Left renal pelvis (tissue), 4 donors: ENCODE measurements around the gene SESN2. TPM values are rescaled to one million over a fixed set of nuclear protein-coding genes. Genes with fewer than 3 reads are reported as not detected.
"Not testable (repeated sequence)": the region's sequence is repeated elsewhere in the genome, so short reads cannot be mapped to it uniquely, and the experiment has no call there.

ENCODE experiments used
- DNase-seq, 4 donors: peaks; one replicate each; pipeline ENCODE4 v3.0.0-alpha.2; 2013; ENCODE audit warnings: low read depth in 4 of 4, low spot score in 3 of 4
- polyA plus RNA-seq, 4 donors: library from polyadenylated mRNA; unstranded; fragments of 120-200 nt; gene quantifications; one replicate each; pipeline ENCODE4 v1.2.1, GENCODE V29; 2013; ENCODE audit not compliant: insufficient read length in 4 of 4

SESN2 gene
- polyA plus RNA-seq, 4 donors: 10.4 to 21.7 (median 15.3) TPM

DNA sequence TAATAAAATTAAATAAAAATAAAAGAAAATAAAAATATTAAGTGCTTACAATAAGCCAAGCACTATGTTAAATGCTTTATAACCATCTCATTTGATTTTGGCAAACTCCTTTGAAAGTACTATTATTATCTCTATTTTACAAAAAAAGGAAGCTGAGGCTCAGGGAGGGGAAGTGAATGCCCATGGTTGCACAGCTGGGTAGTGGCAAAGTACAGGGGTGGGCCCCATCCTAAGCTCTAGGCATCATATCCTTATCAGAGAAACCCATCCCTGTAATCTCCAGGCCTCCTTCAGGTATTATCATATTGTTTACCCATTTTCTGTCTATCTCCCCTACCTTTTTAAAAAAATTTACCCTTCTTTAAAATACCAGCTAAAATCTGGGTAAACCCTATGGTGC, 67.2 kb downstream of the SESN2 start:
- no peak for DNase-seq

DNA sequence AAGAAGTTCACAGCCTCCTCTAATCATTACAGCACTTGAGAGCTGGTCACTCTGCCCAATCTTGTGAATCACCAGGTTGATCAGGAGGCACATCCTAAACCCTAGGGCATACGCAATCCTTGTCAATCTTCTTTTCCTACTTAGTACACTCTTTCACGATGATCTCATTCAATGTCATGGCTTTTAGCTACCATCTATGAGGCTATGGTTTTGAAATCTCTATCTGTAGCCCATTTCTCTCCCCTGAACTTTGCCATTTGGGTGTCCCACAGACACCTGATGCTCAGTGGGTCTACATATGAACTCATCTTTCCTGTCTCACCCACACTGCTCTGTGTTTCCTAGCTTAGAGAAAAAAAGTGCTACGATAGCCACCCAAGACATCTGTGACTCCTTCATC, 67.7 kb downstream of the SESN2 start:
- no peak for DNase-seq

DNA sequence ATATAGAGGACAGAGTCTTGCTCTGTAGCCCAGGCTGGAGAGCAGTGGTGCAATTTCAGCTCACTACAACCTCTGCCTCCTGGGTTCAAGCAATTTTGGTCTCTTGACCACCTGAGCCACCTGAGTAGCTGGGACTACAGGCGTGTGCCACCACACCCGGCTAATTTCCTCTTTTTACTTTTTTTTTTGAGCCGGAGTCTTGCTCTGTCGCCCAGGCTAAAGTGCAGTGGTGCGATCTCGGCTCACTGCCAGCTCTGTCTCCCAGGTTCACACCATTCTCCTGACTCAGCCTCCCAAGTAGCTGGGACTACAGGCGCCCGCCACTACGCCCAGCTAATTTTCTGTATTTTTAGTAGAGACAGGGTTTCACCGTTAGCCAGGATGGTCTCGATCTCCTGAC, 68.1 kb downstream of the SESN2 start:
- not testable (repeated sequence) for DNase-seq

DNA sequence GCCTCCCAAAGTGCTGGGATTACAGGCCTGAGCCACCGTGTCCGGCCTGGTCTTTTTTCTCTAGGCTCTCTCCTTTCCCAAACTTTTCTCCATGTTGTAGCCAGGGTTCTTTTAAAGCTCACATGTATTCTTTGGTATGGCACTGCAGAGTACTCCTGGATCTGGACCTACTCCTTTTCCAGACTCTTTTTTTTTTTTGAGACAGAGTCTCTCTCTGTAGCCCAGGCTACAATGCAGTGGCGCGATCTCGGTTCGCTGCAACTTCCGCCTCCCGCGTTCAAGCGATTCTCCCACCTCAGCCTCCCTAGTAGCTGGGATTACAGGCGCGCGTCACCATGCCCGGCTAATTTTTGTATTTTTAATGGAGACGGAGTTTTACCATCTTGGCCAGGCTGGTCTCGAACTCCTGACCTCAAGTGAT, 68.9 kb downstream of the SESN2 start:
- DNase-seq: no peak

DNA sequence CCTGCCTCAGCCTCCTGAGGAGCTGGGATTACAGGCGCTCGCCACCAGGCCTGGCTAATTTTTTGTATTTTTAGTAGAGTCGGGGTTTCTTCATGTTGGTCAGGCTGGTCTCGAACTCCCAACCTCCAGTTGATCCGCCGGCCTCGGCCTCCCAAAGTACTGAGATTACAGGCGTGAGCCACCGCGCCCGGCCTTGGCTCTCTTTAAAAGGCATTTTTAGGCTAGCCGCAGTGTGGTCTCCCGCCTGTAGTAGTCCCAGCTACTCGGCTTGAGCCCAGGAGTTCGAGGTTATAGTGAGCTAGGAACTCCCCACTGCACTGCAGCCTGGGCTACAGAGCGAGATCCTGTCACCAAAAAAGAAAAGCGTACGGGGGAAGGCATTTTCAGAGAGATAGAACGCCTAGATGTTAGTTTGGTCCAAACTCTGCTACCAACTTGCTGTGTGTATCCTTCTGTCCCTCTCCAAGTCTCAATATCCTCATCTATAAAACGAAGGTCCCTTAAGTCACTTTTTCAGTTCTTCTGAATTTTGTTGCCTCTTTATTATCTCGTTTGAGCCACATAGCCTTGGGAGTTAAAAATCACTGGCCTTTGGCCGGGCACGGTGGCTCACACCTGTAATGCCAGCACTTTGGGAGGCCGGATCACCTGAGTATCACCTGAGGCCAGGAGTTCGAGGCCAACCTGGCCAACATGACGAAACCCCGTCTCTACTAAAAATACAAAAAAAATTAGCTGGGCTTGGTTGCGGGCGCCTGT, 70.3 kb downstream of the SESN2 start:
- no peak for DNase-seq

Other genes with a start within 250 kb of the SESN2 start
- gene EYA3, start 170.9 kb upstream of the SESN2 start, polyA plus RNA-seq: 10 to 100 TPM; 16.9 to 58.0 (median 57.7) TPM
- gene PTAFR, start 82.8 kb upstream of the SESN2 start, polyA plus RNA-seq: 1 to 10 TPM; 2.1 to 3.3 (median 2.6) TPM
- 100 to 1,000 TPM; 141 to 178 (median 152) TPM for gene DNAJC8, start 26.5 kb upstream of the SESN2 start, polyA plus RNA-seq
- gene ATP5IF1, start 23.4 kb upstream of the SESN2 start, polyA plus RNA-seq: 100 to 1,000 TPM; 128 to 338 (median 260) TPM
- gene MED18, start 69.5 kb downstream of the SESN2 start, polyA plus RNA-seq: 10 to 100 TPM; 11.8 to 21.4 (median 19.9) TPM
- 10 to 100 TPM; 50.3 to 86.1 (median 81.7) TPM for gene PHACTR4, start 110.2 kb downstream of the SESN2 start, polyA plus RNA-seq
- gene RCC1, start 246.5 kb downstream of the SESN2 start, polyA plus RNA-seq: 10 to 100 TPM; 29.4 to 37.9 (median 33.8) TPM